ENCODE measurements around the gene PCNP.

The PCNP gene

DNA sequence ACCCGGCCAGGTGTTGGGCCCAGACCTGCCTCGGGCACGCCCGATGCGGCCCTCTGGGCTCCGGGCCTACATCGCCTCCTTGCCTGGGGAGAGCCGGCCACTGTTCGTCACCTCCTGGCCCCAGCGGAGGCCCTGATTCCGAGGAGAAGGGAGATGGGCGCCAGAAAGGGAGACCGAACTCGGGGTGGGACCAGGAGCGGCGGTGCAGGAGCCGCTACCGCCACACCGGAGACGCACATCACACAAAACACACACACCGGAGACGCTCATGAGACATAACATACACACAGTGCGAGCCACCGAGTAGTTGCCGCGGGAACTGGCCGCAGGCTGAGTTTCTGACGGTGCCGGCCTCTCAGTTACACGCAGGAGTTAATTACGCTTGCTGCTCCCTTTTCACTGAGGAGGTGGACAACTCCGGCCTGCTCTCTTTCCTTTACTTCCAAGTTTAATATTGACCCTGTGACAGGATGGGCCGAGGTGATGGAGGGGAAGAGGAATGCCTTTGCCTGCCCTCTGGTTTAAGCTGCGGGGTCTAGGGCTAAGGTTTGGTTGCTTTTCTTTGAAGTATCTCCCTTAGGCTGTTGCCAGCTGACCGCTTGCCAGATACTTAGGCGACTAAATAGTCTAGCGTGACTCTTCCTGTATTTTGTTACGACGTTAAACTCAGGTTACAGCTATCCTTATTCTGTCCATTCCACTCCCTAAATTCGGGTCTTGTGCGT, 570 bp downstream of the PCNP start:
- H3K4me3 ChIP-seq (ENCODE audit: low read depth, low read length), result peak overlapping the region; percentile 89
- POLR2A ChIA-PET, result interaction anchor here (0.6 to 2.8 kb wide), 8 partner anchors 12 to 725 kb away, joined by 3 to 18 read pairs (median 4); partner anchors contain the start of genes CEP97, RPL24, TRMT10C and ZBTB11
- H3K27ac ChIP-seq (ENCODE audit: extremely low read depth, low read depth, low read length), result peak overlapping the region; percentile 96
- CTCF ChIA-PET, result interaction anchor here (0.7 kb wide), 1 partner anchor 363 kb away, joined by 3 read pairs; no protein-coding TSS in a partner anchor
- H3K9me3 ChIP-seq (ENCODE audit: control insufficient read depth, insufficient read depth, low read depth, low read length), result no peaks in the 10 kb centered on the region
- H3K4me1 ChIP-seq (ENCODE audit: control insufficient read depth, insufficient read depth, low read length), result no peaks in the 10 kb centered on the region
- peaks cover 0 to 22% of the 10 kb centered on the region in 2 experiments; a peak in 2 of 3 replicates for H3K36me3 ChIP-seq (ENCODE audit: control insufficient read depth in 2 of 2, insufficient read depth in 1 of 2, low read length in 2 of 2)
- no peak for TF ChIP-seq FEZF1 (tag by site-specific recombination; IDR thresholded peaks at IDR 0.05)
- TF ChIP-seq KLF9 (tag by site-specific recombination; IDR thresholded peaks at IDR 0.05; ENCODE audit: low read depth), result no peak; the same call in none of the 2 replicates
- TF ChIP-seq, protein P1, sequence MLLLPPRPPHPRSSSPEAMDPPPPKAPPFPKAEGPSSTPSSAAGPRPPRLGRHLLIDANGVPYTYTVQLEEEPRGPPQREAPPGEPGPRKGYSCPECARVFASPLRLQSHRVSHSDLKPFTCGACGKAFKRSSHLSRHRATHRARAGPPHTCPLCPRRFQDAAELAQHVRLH (tag by site-specific recombination; IDR thresholded peaks at IDR 0.05), result no peak
- no peak for TF ChIP-seq ZNF560 (tag by site-specific recombination; IDR thresholded peaks at IDR 0.05; ENCODE audit: borderline replicate concordance)
- TF ChIP-seq ZNF701 (tag by site-specific recombination; IDR thresholded peaks at IDR 0.05), result no peak
- no peak for TF ChIP-seq ZNF211 (tag by site-specific recombination; IDR thresholded peaks at IDR 0.05; ENCODE audit: low read depth)
- TF ChIP-seq ZNF341 (tag by site-specific recombination; IDR thresholded peaks at IDR 0.05; ENCODE audit: low read depth), result 0 out of 2 replicates have a peak, but pooled peaks have one; percentile 8
- TF ChIP-seq ZNF239 (tag by site-specific recombination; IDR thresholded peaks at IDR 0.05), result no peak
- TF ChIP-seq HOXC10 (CRISPR knock-in tag; IDR thresholded peaks at IDR 0.05), result no peak
- TF ChIP-seq ZNF248 (tag by site-specific recombination; IDR thresholded peaks at IDR 0.05), result no peak
- no peak for TF ChIP-seq ZNF670 (tag by site-specific recombination; IDR thresholded peaks at IDR 0.05; ENCODE audit: low read depth)
- no peak for TF ChIP-seq ZNF23 (tag by site-specific recombination; IDR thresholded peaks at IDR 0.05; ENCODE audit: borderline replicate concordance)
- no peak for TF ChIP-seq ZNF776 (tag by site-specific recombination; IDR thresholded peaks at IDR 0.05; ENCODE audit: borderline replicate concordance)
- TF ChIP-seq SETDB1 (IDR thresholded peaks at IDR 0.05; ENCODE audit: insufficient read length, low read length), result no peak
- no peak for TF ChIP-seq ZNF677 (tag by site-specific recombination; IDR thresholded peaks at IDR 0.05)
- TF ChIP-seq ZNF514 (tag by site-specific recombination; IDR thresholded peaks at IDR 0.05), result no peak
- peak; percentile 62; the same call in 1 of the 2 replicates for TF ChIP-seq GLI4 (tag by site-specific recombination; IDR thresholded peaks at IDR 0.05)
- TF ChIP-seq ZBTB7A (tag by site-specific recombination; IDR thresholded peaks at IDR 0.05; ENCODE audit: low read depth), result no peak
- no peak for TF ChIP-seq ZNF626 (tag by site-specific recombination; IDR thresholded peaks at IDR 0.05)
- no peak for TF ChIP-seq ZNF302 (tag by site-specific recombination; IDR thresholded peaks at IDR 0.05; ENCODE audit: low read depth)
- no peak for TF ChIP-seq PRDM1 (tag by site-specific recombination; IDR thresholded peaks at IDR 0.05)
- TF ChIP-seq CTCF (tag by site-specific recombination; IDR thresholded peaks at IDR 0.05), result no peak
- TF ChIP-seq ZNF623 (tag by site-specific recombination; IDR thresholded peaks at IDR 0.05), result no peak
- peak; percentile 62; the same call in 1 of the 2 replicates for TF ChIP-seq KLF8 (tag by site-specific recombination; IDR thresholded peaks at IDR 0.05)
- TF ChIP-seq ZNF398 (tag by site-specific recombination; IDR thresholded peaks at IDR 0.05), result no peak
- TF ChIP-seq ZBTB20 (tag by site-specific recombination; IDR thresholded peaks at IDR 0.05), result peak; percentile 53
- TF ChIP-seq, protein P2, sequence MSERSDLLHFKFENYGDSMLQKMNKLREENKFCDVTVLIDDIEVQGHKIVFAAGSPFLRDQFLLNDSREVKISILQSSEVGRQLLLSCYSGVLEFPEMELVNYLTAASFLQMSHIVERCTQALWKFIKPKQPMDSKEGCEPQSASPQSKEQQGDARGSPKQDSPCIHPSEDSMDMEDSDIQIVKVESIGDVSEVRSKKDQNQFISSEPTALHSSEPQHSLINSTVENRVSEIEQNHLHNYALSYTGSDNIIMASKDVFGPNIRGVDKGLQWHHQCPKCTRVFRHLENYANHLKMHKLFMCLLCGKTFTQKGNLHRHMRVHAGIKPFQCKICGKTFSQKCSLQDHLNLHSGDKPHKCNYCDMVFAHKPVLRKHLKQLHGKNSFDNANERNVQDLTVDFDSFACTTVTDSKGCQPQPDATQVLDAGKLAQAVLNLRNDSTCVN (tag by site-specific recombination; optimal IDR thresholded peaks at IDR 0.05), result peak; percentile 50
- TF ChIP-seq, protein P3, sequence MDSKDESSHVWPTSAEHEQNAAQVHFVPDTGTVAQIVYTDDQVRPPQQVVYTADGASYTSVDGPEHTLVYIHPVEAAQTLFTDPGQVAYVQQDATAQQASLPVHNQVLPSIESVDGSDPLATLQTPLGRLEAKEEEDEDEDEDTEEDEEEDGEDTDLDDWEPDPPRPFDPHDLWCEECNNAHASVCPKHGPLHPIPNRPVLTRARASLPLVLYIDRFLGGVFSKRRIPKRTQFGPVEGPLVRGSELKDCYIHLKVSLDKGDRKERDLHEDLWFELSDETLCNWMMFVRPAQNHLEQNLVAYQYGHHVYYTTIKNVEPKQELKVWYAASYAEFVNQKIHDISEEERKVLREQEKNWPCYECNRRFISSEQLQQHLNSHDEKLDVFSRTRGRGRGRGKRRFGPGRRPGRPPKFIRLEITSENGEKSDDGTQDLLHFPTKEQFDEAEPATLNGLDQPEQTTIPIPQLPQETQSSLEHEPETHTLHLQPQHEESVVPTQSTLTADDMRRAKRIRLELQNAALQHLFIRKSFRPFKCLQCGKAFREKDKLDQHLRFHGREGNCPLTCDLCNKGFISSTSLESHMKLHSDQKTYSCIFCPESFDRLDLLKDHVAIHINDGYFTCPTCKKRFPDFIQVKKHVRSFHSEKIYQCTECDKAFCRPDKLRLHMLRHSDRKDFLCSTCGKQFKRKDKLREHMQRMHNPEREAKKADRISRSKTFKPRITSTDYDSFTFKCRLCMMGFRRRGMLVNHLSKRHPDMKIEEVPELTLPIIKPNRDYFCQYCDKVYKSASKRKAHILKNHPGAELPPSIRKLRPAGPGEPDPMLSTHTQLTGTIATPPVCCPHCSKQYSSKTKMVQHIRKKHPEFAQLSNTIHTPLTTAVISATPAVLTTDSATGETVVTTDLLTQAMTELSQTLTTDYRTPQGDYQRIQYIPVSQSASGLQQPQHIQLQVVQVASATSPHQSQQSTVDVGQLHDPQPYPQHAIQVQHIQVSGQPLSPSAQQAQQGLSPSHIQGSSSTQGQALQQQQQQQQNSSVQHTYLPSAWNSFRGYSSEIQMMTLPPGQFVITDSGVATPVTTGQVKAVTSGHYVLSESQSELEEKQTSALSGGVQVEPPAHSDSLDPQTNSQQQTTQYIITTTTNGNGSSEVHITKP (tag by site-specific recombination; IDR thresholded peaks at IDR 0.05), result peak; percentile 60; the same call in 1 of the 2 replicates
- no peak for TF ChIP-seq ZEB2 (tag by site-specific recombination; IDR thresholded peaks at IDR 0.05)
- TF ChIP-seq GLIS1 (tag by site-specific recombination; IDR thresholded peaks at IDR 0.05), result 0 out of 2 replicates have a peak, but pooled peaks have one; percentile 4
